NB4 (cell line): ENCODE measurements around the gene GDPD3.
A peak's percentile ranks its signal among the peaks of the same experiment; 100 is the strongest.

Source experiments
- DNase-seq: peaks from one replicate; pipeline ENCODE4 v3.0.0; 2010; ENCODE audit warnings: low read depth
- H3K4me3 ChIP-seq: one replicate; pipeline ENCODE4 v1.5.1; 2011; ENCODE audit warnings: mild to moderate bottlenecking, low read depth, low read length, moderate library complexity
- CTCF ChIP-seq: IDR thresholded peaks from one replicate; pipeline ENCODE4 v1.5.1; 2012; ENCODE audit warnings: low read depth, low read length
- MAX ChIP-seq: IDR thresholded peaks from 2 replicates; pipeline ENCODE4 v1.6.1; 2011; ENCODE audit warnings: low read depth, low read length
- MYC ChIP-seq: IDR thresholded peaks from 2 replicates; pipeline ENCODE4 v1.6.1; 2011; ENCODE audit warnings: low read depth, low read length
- POLR2A ChIP-seq: IDR thresholded peaks from 2 replicates; pipeline ENCODE4 v1.6.1; 2011; ENCODE audit warnings: mild to moderate bottlenecking; ENCODE audit not compliant: insufficient read length; ENCODE audit errors: extremely low read depth

The GDPD3 gene

GRCh38 chr16:30110661-30111060 lies 2.7 kb downstream of the GDPD3 start:
- TF ChIP-seq MYC (no peak), POLR2A (no peak), CTCF (no peak), MAX (no peak)

GRCh38 chr16:30108059-30108850 lies 5.1 kb downstream of the GDPD3 start:
- TF ChIP-seq MYC (no peak), POLR2A (no peak), MAX (no peak), CTCF (no peak)
- DNase-seq, result no peak
- no peak overlapping the region for H3K4me3 ChIP-seq

More at GRCh38 chr16:30110661-30111060, 2.7 kb downstream of the GDPD3 start:
- DNase-seq, result no peak
- no peak overlapping the region for H3K4me3 ChIP-seq

GRCh38 chr16:30104492-30104891 lies 8.8 kb downstream of the GDPD3 start:
- no peak overlapping the region for H3K4me3 ChIP-seq
- no peak for DNase-seq
- TF ChIP-seq POLR2A (no peak), MAX (no peak), MYC (no peak), CTCF (no peak)

- no peak for TF ChIP-seq CTCF
- no peak for TF ChIP-seq MAX
- TF ChIP-seq MYC, result no peak
- no peak for TF ChIP-seq POLR2A
- DNase-seq, result no peak
Measured at GRCh38 chr16:30104090-30104489, 9.2 kb downstream of the GDPD3 start.

GRCh38 chr16:30096862-30097563 lies 16.3 kb downstream of the GDPD3 start:
- peak; percentile 46 for DNase-seq
- TF ChIP-seq MYC (peak; percentile 34), POLR2A (peak; percentile 83), CTCF (no peak), MAX (peak; percentile 56; the same call in 1 of the 2 replicates)
- no peak overlapping the region for H3K4me3 ChIP-seq

More at GRCh38 chr16:30104090-30104489, 9.2 kb downstream of the GDPD3 start:
- H3K4me3 ChIP-seq, result no peak overlapping the region
